Activated T-helper 1 cell treated with Interleukin-2 at 50 U/mL for 16 hours (primary cell): ENCODE data around the gene PPP2R5D.
"Not testable (repeated sequence)": the region's sequence is repeated elsewhere in the genome, so short reads cannot be mapped to it uniquely, and the experiment has no call there.

Source experiments
- DNase-seq: peaks from one replicate; pipeline ENCODE4 v3.0.0-alpha.2; 2020; ENCODE audit warnings: low read depth

PPP2R5D gene

GRCh38 chr6:42984001-42984923 lies at the start of gene PPP2R5D:
PPP2R5D (plus strand) TSS chr6:42984570; CDS start chr6:42984678, 108 bp downstream.
- DNase-seq: peak; percentile 93

- DNase-seq: no peak
These were observed 49.0 kb upstream of the PPP2R5D start for GRCh38 chr6:42935322-42935721.

DNA sequence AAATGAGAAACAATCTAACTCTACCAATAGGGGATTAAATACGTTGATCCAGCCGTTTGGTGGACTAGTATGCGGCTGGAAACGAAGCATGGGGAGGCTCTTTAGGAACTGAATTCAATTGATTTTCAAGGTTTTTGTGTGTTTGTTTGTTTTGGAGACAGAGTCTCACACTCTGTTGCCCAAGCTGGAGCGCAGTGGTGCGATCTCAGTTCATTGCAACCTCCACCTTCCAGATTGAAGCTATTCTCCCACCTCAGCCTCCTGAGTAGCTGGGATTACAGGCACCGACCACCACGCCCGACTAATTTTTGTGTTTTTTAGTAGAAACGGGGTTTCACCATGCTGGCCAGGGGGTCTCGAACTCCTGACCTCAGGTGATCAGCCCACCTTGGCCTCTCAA lies 48.0 kb upstream of the PPP2R5D start:
- no peak for DNase-seq

- DNase-seq: no peak
These were observed 46.6 kb upstream of the PPP2R5D start for GRCh38 chr6:42937548-42938427.

DNA sequence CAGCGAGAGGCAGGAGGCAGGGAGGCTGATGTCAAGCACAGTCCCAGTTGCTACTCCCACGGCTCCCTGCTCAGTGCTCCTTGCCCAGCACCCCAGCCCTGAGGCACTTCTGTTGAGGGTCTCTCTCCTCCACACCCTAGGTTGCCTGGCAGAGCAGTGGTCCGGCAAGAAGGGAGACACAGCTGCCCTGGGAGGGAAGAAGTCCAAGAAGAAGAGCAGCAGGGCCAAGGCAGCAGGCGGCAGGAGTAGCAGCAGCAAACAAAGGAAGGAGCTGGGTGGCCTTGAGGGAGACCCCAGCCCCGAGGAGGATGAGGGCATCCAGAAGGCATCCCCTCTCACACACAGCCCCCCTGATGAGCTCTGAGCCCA lies 46.0 kb upstream of the PPP2R5D start:
- no peak for DNase-seq

GRCh38 chr6:42938987-42939809 lies 45.2 kb upstream of the PPP2R5D start:
- no peak for DNase-seq

- no peak for DNase-seq
These were observed 44.6 kb upstream of the PPP2R5D start for GRCh38 chr6:42939810-42940167.

GRCh38 chr6:42940493-42941045 lies 43.8 kb upstream of the PPP2R5D start:
- DNase-seq: no peak

DNA sequence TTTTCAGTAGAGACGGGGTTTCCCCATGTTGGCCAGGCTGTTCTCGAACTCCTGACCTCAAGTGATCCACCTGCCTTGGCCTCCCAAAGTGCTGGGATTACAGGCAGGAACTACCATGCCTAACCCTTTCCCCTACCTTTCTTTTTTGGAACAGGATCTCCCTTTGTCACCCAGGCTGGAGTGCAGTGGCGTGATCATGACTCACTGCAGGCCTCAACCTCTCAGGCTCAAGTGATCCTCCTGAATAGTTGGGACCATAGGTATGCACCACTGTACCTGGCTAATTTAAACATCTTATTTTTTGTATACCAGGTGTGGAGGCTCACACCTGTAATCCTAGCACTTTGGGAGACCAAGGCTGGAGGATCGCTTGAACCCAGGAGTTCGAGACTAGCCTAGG lies 43.0 kb upstream of the PPP2R5D start:
- DNase-seq: not testable (repeated sequence)

DNA sequence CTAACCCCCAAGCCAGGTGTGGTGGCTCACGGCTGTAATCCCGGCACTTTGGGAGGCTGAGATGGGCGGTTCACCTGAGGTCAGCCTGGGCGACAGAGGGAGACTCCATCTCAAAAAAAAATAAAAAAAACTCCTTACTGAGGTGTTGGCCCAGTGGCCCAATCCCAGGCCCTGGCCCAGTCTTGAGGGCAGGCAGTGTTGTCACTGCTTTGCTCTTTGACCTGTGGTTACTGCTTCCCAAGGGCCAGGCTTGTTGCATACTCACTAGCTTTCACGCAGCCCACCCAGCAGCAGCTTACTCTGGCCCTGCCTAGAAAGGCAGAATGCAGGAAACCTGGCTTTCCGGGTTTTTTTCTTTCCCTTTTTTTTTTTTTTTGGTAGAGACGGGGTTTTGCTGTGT lies 41.9 kb upstream of the PPP2R5D start:
- DNase-seq: no peak

DNA sequence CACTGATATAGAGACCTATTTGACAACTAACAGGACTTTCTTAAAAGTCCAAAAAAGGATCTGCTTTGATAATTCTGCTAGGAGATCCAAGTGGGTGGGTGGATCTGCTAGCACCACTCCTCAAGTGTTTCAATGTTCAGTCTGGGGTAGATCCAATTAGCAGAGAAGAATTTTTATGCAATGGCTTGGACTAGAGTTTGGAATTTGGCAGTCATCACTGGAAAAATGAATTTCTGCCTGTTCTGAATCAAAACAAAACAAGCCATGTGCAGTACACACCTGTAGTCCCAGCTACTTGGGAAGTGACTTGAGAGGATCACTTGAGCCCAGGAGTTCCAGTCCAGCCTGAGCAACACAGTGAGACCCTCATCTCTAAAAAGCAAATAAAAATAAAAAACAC lies 36.4 kb upstream of the PPP2R5D start:
- no peak for DNase-seq

- no peak for DNase-seq
These were observed 32.0 kb upstream of the PPP2R5D start for GRCh38 chr6:42952389-42952788.

GRCh38 chr6:42954405-42954804 lies 30.0 kb upstream of the PPP2R5D start:
- not testable (repeated sequence) for DNase-seq

- DNase-seq: no peak
These were observed 26.2 kb upstream of the PPP2R5D start for GRCh38 chr6:42958125-42958524.

DNA sequence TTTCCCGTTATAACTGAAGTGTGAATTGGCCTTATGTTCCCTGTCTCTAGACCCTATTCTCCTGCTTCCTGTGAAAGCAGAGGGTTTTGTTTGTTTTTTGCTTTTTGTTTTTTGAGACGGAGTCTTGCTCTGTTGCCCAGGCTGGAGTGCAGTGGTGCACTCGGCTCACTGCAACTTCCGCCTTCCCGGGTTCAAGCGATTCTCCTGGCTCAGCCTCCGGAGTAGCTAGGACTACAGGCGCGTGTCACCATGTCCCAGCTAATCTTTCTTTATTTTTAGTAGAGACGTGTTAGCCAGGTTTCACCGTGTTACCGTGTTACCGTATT lies 24.5 kb upstream of the PPP2R5D start:
- DNase-seq: no peak

- peak; percentile 27 for DNase-seq
These were observed 23.9 kb upstream of the PPP2R5D start, which contains the start of gene GNMT for GRCh38 chr6:42960243-42961019. GNMT (plus strand) TSS chr6:42960754; CDS start chr6:42960768, 14 bp downstream.

- no peak for DNase-seq
These were observed 23.3 kb upstream of the PPP2R5D start for GRCh38 chr6:42961020-42961470.

DNA sequence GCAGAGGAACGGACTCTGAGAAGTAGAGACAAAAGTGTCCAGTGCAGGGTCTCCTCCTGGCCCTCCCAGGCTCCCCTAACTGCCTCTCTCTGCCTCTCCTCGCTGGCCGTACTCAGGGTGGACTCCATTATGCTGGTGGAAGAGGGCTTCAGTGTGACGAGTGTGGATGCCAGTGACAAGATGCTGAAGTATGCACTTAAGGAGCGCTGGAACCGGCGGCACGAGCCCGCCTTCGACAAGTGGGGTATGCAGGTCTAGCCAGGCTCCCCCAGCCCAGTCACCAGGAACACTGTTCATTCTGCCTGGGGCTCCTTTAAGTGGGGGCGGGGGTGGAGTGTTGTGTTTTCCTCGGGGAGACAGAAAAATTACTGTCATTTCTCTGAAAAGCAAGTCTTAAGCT lies 22.3 kb upstream of the PPP2R5D start:
- no peak for DNase-seq

GRCh38 chr6:42962502-42963178 lies 21.7 kb upstream of the PPP2R5D start:
- no peak for DNase-seq

GRCh38 chr6:42963179-42963854 lies 21.1 kb upstream of the PPP2R5D start:
- DNase-seq: no peak
